ENCODE data around the gene EDN3. TPM values are rescaled to one million over a fixed set of nuclear protein-coding genes. Genes with fewer than 3 reads are reported as not detected.
"Not testable (repeated sequence)": the region's sequence is repeated elsewhere in the genome, so short reads cannot be mapped to it uniquely, and the experiment has no call there.

Gene EDN3
- total RNA-seq, 1 donor from 2014 or later, result 0.82 TPM

DNA sequence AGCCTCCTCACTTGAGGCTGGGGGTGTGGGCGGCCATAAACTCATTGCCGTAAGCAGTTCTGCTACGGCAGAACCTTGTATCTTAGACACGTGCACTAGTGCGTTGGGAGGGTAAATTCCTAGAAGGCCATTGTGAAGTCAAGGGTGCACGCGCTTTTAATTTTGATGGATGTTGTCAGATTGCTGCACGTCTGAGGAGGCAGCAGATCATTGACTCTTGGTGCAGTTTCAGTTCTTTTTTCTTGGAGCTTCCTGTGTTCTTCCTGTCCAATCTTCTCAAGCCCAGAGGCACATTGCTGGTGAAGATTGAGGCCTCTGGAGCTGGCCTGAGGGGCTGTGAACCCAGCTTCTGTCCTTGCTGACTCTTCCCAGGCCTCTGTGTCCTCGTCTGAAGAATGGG, 58.4 kb downstream of the EDN3 start:
- FAIRE-seq; DNase-seq (ENCODE audit: low spot score in 2 of 2): not testable (repeated sequence)

DNA sequence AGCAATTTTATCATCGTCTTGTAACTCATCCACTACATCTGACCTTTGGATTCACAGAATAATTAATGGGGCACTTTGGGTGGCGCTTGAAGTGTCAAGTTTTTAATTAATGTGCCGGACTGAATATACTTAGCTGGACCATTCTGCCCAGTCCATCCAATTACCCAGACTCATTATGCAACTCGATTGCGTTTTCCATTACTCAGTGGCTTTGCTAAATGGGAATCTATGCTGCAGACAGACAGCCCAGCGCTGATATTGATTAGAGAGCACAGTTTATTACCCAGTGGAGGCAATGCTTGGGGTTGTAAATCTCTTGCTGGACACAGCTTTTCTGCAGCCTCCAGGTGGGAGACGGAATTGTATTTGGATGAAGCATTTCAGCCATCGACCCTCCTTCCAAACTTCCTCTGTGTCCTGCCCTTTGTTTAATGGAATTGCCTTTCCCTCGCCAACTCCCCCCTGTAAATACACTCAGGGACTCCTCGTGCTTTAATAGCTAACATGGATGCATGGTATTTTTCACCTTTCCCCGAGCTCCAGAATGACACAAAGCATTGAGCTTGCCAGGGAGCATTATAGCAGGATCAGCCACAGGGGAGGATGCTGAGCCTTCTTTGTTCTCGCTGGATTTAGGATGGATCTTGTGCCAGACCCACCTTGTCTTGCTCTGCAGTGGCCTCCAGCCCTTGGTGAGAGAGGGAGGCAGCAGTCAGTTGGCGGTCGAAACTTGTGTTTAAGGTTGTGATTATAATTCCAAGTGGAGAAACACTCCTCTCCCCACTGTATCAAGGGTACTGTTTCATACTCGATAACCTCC, 59.7 kb downstream of the EDN3 start:
- DNase-seq (ENCODE audit: low spot score in 2 of 2) (no peak), FAIRE-seq (no peak)

DNA sequence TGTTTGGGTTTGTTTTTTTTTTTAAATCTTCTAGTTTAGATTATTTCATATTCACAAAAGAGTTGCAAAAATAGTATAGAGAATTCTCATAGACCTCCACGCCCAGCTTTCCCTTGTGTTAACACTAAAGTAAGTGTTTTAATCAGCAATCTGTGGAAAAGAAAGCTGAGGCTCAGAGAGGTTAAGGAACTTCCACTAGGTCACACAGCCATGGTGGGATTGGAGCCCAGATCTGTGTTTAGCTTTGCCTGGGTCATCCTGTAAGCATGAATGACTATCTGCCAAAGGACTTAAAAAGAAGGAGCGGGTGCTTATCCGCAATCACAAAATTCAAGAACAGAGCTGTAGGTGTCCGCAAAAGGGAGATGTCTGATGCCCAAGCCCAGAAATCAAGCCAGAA, 60.5 kb downstream of the EDN3 start:
- no peak for FAIRE-seq
- no peak for DNase-seq (ENCODE audit: low spot score in 2 of 2)

DNA sequence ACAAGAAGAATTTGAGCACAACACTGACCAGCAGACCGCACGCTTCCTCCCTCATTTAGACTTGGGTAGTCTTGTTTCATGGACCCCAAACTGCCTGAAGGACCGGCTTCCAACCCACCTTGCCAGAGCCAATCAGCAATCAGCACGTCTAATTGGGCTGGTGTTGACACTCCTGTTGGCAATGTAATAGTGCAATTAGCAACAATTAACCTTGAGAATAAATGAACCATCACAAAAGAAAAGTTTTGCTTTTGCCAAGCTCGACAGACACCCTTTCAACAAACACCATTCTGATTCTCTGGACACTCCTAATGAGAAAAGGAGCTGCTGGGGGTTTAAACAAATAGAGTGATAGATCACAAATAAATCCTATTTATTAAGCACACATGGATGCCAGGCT, 61.0 kb downstream of the EDN3 start:
- FAIRE-seq (no peak), DNase-seq (ENCODE audit: low spot score in 2 of 2) (no peak)

DNA sequence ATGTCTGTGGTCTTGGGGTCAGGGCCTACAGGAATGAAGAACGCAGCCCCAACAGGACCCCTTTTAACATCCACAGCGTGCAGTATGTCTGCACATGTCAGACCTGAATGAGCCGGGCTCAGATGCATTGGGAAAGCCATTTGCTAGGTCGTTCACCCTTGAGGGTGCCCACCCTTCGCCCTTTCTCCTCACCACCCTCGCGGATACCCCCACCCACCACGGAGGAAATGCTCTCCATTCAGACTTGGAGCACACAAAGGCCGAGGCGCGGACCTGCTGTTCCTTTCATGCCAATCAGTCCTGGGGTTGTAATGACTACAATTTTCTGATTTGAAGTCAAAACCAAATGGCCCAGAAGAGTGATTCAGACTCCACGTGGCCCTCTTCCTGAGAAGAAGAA, 62.7 kb downstream of the EDN3 start:
- FAIRE-seq (no peak), DNase-seq (ENCODE audit: low spot score in 2 of 2) (no peak)

DNA sequence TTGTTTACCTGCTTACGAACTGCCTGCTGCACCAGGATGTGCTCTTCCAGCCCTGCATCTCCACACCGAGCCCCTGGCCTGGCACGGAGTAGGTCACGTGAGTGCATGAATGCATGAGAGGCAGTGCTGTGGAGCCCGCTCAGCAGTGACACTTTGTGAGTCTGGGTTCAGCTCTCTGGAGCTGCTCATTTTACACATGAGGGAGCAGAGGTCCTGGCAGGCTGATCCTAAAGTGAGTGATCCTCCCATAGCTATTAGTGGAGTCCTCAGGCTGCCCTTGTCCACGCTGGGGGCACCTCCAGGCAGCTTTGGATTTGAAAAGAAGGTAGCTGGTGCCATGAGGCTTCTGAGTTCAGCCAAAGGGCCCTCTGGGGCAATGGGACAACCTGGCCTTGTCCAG, 64.2 kb downstream of the EDN3 start:
- no peak for FAIRE-seq

DNA sequence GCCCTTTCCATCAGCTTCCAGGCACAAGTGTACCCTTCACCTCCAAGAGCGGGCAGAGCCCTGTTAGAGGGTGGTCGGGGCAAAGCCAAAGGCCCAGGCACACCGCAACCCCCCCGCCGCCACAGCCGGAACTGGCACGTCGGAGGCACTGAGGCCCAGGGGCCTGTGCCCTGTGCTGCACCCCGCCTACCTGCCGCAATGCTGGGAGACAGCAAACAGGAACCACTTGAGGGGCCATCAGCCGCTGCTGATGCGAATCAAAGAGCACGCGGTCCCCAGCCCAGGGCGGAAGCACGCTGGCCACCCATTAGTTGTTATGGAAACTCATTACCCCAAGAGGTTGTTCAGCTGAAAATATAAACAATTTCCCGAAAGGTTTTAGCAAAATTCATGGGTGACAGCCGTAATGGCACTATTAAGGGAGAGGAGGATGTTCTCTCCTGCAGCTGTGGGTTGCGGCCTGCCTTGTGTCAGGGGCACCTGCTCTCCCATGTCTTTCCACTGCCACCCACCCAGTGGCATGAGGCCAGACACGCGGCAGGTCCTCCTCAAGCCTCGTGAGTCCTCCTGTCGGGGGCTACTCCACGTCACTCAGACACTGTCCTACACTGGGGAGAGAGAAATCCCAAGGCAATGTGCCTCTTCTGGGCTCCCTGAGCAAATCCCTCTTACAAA, 65.3 kb downstream of the EDN3 start:
- FAIRE-seq, result no peak
- no peak for DNase-seq (ENCODE audit: low spot score in 2 of 2)

More for the DNA sequence above, 64.2 kb downstream of the EDN3 start:
- no peak for DNase-seq (ENCODE audit: low spot score in 2 of 2)

DNA sequence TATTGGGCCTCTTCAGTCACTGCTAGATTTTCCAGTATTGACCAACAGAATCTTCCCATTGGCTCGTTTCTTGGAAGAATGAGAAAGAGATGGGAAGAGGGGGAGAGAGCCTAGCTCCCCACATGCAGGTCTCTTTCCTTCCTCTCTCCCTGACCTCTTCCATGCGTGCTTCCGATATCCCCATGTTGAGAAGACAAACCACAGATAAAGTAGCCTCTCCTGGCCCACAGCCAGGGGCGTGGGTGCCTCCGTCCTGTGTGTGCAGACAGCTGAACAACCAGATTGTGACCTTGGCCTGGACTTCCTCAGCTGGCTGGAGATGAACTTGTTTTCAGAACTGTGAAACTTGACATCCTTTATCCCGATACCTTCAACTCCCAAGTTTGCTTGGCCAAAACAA, 71.0 kb downstream of the EDN3 start:
- DNase-seq (ENCODE audit: low spot score in 2 of 2) (no peak), FAIRE-seq (no peak)

DNA sequence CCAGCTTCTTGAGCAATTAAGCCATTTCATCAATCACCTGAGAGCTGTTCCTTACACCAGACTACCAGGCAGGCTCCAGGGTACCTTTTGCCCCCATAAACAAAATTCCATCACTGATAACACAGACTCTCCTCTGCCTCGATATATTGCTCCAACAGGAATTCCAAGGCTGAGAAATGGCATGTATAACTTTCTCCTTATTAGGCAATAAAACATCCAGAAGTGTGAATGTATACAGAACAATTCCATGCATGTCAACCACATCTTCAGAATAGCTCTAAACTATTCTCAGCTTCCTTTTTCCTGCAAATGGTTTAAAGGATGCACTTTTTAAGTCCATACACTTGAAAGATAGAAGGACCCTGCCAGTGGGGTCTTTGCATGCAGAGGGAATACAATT, 73.8 kb downstream of the EDN3 start:
- FAIRE-seq (no peak), DNase-seq (ENCODE audit: low spot score in 2 of 2) (no peak)

DNA sequence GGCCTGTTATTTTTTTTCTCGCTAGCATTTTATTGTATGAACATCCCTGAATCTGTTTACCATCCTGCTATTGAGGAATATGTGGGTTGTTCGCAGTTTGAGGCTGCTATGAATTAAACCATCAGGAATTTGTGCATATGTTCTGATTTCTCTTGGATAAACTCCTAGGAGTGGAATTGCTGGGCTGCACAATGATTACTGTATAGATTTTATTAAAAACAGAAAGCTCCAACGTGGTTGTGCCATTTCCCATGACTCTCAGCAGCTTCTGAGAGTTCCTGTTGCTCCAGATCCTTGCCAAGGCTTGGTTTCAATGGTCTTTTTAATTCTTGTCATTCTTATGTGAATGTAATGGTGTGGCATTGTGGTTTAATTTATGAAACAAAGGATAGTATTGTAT, 75.1 kb downstream of the EDN3 start:
- DNase-seq (ENCODE audit: low spot score in 2 of 2) (no peak), FAIRE-seq (no peak)

Other genes starting within 250 kb of the EDN3 start
- under 0.01 TPM for gene ZNF831, start 136.8 kb upstream of the EDN3 start, total RNA-seq